HG03095 (cell line): Measurements from ENCODE around the gene MEGF11.

Experiments
- ATAC-seq: cut with Tn5 transposase; IDR thresholded peaks from one replicate; pipeline ENCODE4 v1.9.1; 2021; ENCODE audit warnings: moderate library complexity; ENCODE audit not compliant: unreplicated experiment

The MEGF11 gene

GRCh38 chr15:65956307-65956706 lies 297.2 kb downstream of the MEGF11 start:
- ATAC-seq, result no peak

- ATAC-seq, result no peak
Observed at GRCh38 chr15:65954289-65954741, 299.2 kb downstream of the MEGF11 start.

GRCh38 chr15:65953622-65954021 lies 299.9 kb downstream of the MEGF11 start:
- no peak for ATAC-seq

- ATAC-seq, result no peak
Observed at GRCh38 chr15:65952391-65953053, 301.0 kb downstream of the MEGF11 start.

GRCh38 chr15:65951007-65951406 lies 302.5 kb downstream of the MEGF11 start:
- ATAC-seq, result no peak

- ATAC-seq, result no peak
Observed at GRCh38 chr15:65949491-65949890, 304.1 kb downstream of the MEGF11 start.

- ATAC-seq, result no peak
Observed at GRCh38 chr15:65949011-65949410, 304.5 kb downstream of the MEGF11 start.

GRCh38 chr15:65948383-65948782 lies 305.2 kb downstream of the MEGF11 start:
- no peak for ATAC-seq

GRCh38 chr15:65947041-65947440 lies 306.5 kb downstream of the MEGF11 start:
- no peak for ATAC-seq

- ATAC-seq, result no peak
Observed at GRCh38 chr15:65945616-65946015, 307.9 kb downstream of the MEGF11 start.

- no peak for ATAC-seq
Observed at GRCh38 chr15:65944404-65944803, 309.1 kb downstream of the MEGF11 start.

GRCh38 chr15:65942436-65942835 lies 311.1 kb downstream of the MEGF11 start:
- ATAC-seq, result no peak

- no peak for ATAC-seq
Observed at GRCh38 chr15:65940618-65940909, 313.0 kb downstream of the MEGF11 start.

- no peak for ATAC-seq
Observed at GRCh38 chr15:65939901-65940617, 313.5 kb downstream of the MEGF11 start.

- no peak for ATAC-seq
Observed at GRCh38 chr15:65938604-65939003, 314.9 kb downstream of the MEGF11 start.

GRCh38 chr15:65937476-65937875 lies 316.1 kb downstream of the MEGF11 start:
- ATAC-seq, result no peak

GRCh38 chr15:65937054-65937453 lies 316.5 kb downstream of the MEGF11 start:
- no peak for ATAC-seq

- no peak for ATAC-seq
Observed at GRCh38 chr15:65936282-65936681, 317.3 kb downstream of the MEGF11 start.

GRCh38 chr15:65935391-65935790 lies 318.2 kb downstream of the MEGF11 start:
- ATAC-seq, result no peak

GRCh38 chr15:65931221-65931620 lies 322.3 kb downstream of the MEGF11 start:
- no peak for ATAC-seq

- no peak for ATAC-seq
Observed at GRCh38 chr15:65930134-65930533, 323.4 kb downstream of the MEGF11 start.

- ATAC-seq, result no peak
Observed at GRCh38 chr15:65929573-65929972, 324.0 kb downstream of the MEGF11 start.

- ATAC-seq, result no peak
Observed at GRCh38 chr15:65927545-65927944, 326.0 kb downstream of the MEGF11 start.
